WERI-Rb-1 (cell line): ENCODE measurements around the gene PLEKHH1.

Experiments used
- DNase-seq: peaks from one replicate; pipeline ENCODE4 v3.0.0-alpha.2; 2020
- H3K27ac ChIP-seq: fragments of 250-450 bp; sonication (Bioruptor Pico); 2 replicates; pipeline ENCODE4 v1.5.1; 2020; ENCODE audit warnings: mild to moderate bottlenecking, moderate library complexity
- H3K27me3 ChIP-seq: fragments of 250-450 bp; sonication (Bioruptor Pico); 2 replicates; pipeline ENCODE4 v1.5.1; 2021; ENCODE audit warnings: mild to moderate bottlenecking, low read depth, moderate library complexity; ENCODE audit not compliant: insufficient read depth, severe bottlenecking
- H3K36me3 ChIP-seq: fragments of 250-450 bp; sonication (Bioruptor Pico); 2 replicates; pipeline ENCODE4 v1.5.1; 2020; ENCODE audit warnings: mild to moderate bottlenecking, moderate library complexity
- H3K4me3 ChIP-seq: 2 replicates; pipeline ENCODE4 v1.5.1; 2011; ENCODE audit warnings: low read depth, mild to moderate bottlenecking, control low read depth, low read length
- H3K9me3 ChIP-seq: fragments of 250-450 bp; sonication (Bioruptor Pico); 2 replicates; pipeline ENCODE4 v1.5.1; 2021; ENCODE audit warnings: mild to moderate bottlenecking, moderate library complexity; ENCODE audit not compliant: severe bottlenecking
- CTCF ChIP-seq: IDR thresholded peaks from 2 replicates; pipeline ENCODE4 v1.5.1; 2011; ENCODE audit warnings: low read depth, mild to moderate bottlenecking, control low read depth, inconsistent platforms, low read length

Gene PLEKHH1

GRCh38 chr14:67636361-67636919 lies 103.3 kb downstream of the PLEKHH1 start:
- no peak for TF ChIP-seq CTCF
- Histone ChIP-seq H3K27ac (no peak overlapping the region), H3K27me3 (no peaks in the 10 kb centered on the region), H3K4me3 (no peak overlapping the region), H3K36me3 (peaks cover 24% of the 10 kb centered on the region), H3K9me3 (no peaks in the 10 kb centered on the region)
- DNase-seq = no peak

- H3K9me3 ChIP-seq = no peaks in the 10 kb centered on the region
- H3K27ac ChIP-seq = no peak overlapping the region
- H3K27me3 ChIP-seq = no peaks in the 10 kb centered on the region
- H3K4me3 ChIP-seq = no peak overlapping the region
- peaks cover 24% of the 10 kb centered on the region for H3K36me3 ChIP-seq
- TF ChIP-seq CTCF = no peak
- DNase-seq = no peak
Measured at GRCh38 chr14:67638642-67639041, 105.6 kb downstream of the PLEKHH1 start.
